Omental fat pad (tissue), 4 donors: Measurements from ENCODE around the gene KIAA0232. TPM values are rescaled to one million over a fixed set of nuclear protein-coding genes. Genes with fewer than 3 reads are reported as not detected.

ENCODE experiments used
- ATAC-seq: fragments of 150-250 bp; one replicate; pipeline ENCODE4 v1.9.1; 2016; ENCODE audit warnings: mild to moderate bottlenecking, moderate library complexity; ENCODE audit not compliant: low FRiP score
- DNase-seq: peaks from one replicate; pipeline ENCODE4 v3.0.0-alpha.2; 2019; ENCODE audit warnings: low spot score
- CTCF ChIP-seq, 3 donors: fragments of 450-650 bp; IDR thresholded peaks; one replicate each; pipeline ENCODE4 v1.5.1; 2016 to 2017; ENCODE audit warnings: antibody characterized with exemption in 3 of 3, mild to moderate bottlenecking in 3 of 3, moderate library complexity in 2 of 3
- total RNA-seq, 4 donors: library from RNA; depleted of rRNA; stranded (reverse); fragments of >200 nt; gene quantifications; one replicate each; pipeline ENCODE4 v1.1.0, GENCODE V29; 2016

KIAA0232 gene
- total RNA-seq, 4 donors from 2014 or later, result 26.4 to 29.8 (median 27.0) TPM

- TF ChIP-seq CTCF (IDR thresholded peaks at IDR 0.05), result no peak
- ATAC-seq, result no peak
- no peak for DNase-seq
Observed at GRCh38 chr4:6750286-6751221, 32.0 kb upstream of the KIAA0232 start.

DNA sequence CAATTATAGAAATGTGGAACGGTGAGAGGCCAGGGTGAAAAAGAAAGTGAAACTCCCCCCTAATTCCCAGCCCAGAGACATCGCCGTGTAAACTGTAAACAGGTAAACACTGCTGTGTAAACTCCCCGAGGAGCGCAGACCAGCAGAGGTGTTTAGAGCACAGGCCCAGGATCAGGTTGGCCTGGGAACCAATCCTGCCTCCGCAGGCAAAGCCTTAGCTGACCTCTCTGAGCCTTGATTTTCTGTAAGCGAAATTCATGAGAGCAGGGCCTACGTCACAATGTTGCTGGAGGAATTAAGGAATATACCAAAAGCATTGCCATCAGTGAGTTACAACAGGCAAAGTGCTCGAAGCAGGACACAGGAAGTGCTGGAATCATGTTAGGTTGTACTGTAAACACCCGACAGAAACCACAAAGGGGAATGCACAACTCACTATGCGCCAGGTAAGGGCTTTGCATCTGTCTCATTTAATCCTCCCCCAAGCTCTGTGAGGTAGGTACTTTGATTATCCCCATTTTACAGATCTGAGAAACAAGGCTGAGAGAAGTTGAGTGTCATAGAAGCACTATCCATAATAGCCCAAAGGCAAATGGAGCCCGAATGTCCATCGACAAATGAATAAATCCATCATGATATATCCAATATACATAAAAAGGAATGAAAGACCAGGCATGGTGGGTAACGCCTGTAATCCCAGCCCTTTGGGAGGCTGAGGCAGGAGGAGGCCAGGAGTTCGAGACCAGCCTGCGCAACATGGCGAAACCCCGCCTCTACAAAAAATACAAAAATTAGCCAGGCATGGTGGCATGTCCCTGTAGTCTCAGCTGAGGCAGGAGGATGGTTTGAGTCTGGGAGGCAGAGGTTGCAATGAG, 30.7 kb upstream of the KIAA0232 start:
- DNase-seq (no peak), ATAC-seq (no peak)
- no peak for TF ChIP-seq CTCF (IDR thresholded peaks at IDR 0.05)

GRCh38 chr4:6752486-6752829, 30.1 kb upstream of the KIAA0232 start:
- no peak for ATAC-seq
- TF ChIP-seq CTCF (IDR thresholded peaks at IDR 0.05), result no peak
- DNase-seq, result no peak

DNA sequence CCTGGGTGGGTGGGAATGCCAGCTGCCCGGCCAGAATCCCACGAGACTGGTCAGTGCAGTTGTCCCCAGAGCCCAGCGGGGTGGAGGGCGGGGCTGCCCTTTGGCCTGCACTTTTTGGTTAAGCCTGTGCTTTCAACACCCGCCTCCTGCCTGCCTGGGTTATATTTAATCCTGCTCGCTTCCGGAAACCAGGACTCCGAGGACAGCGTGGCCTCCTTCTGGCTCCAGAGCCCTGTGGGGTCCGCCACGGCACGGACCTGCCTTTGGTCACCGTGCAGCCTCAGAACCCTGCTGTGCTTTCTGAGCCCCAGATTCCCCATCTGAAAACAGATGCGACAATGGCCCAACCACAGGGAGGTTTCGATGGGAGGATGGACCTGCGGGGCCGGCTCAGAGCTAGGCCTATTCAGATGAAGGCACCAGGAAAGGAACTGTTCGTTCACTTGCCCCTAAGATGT, 29.4 kb upstream of the KIAA0232 start:
- TF ChIP-seq CTCF (IDR thresholded peaks at IDR 0.05), result no peak
- DNase-seq, result no peak
- ATAC-seq, result no peak

GRCh38 chr4:6753891-6754290, 28.6 kb upstream of the KIAA0232 start:
- DNase-seq (no peak), ATAC-seq (no peak)
- TF ChIP-seq CTCF (IDR thresholded peaks at IDR 0.05), result no peak

DNA sequence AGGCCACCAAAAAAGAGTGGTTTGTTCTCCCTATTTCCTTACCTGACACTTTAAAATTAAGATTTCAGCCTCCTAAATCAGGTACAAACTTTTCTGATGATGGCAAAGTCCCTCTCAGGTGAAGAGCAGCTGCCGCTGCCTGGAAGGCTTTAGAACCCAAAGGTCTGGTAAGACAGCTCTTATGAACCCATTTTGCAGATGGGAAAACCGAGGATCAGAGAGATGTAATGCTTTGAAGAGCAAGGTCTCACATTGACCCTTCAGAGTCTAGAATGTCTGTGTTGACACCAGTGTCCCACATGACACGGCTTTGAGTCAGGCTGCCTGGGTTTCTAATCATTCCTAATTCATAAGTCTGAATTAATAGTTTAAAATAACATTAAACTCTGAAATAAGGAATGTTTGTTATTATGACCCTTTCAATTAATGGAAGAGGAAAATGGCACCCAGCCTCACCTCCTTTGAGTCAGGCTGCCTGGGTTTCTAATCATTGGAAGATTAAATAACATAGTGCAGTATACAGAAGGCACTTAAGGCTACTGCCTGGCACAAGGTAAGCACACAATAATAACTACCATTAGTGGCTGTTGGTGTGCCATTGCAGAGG, 27.9 kb upstream of the KIAA0232 start:
- ATAC-seq, result no peak
- TF ChIP-seq CTCF (IDR thresholded peaks at IDR 0.05), result no peak
- DNase-seq, result no peak
